Endothelial cell of umbilical vein (primary cell): ENCODE measurements around the gene BMPER.

Experiments
- EZH2 ChIP-seq: IDR thresholded peaks from 2 replicates; pipeline ENCODE4 v1.6.1; 2012; ENCODE audit warnings: borderline replicate concordance, low read depth, mild to moderate bottlenecking, moderate library complexity, low read length, inconsistent platforms; ENCODE audit not compliant: severe bottlenecking
- FOS ChIP-seq: IDR thresholded peaks from 2 replicates; pipeline ENCODE4 v1.6.1; 2011; ENCODE audit warnings: mild to moderate bottlenecking, low read length, moderate library complexity, borderline replicate concordance; ENCODE audit not compliant: insufficient read depth
- JUN ChIP-seq: IDR thresholded peaks from 2 replicates; pipeline ENCODE4 v1.6.1; 2011; ENCODE audit warnings: borderline replicate concordance, low read depth; ENCODE audit not compliant: insufficient read length, insufficient read depth
- MYC ChIP-seq: IDR thresholded peaks from one replicate; pipeline ENCODE4 v1.6.1; 2011; ENCODE audit warnings: mild to moderate bottlenecking, low read depth, low read length
- POLR2A ChIP-seq: IDR thresholded peaks from 2 replicates; pipeline ENCODE4 v1.6.1; 2012; ENCODE audit warnings: low read depth, mild to moderate bottlenecking, control low read depth, low read length
- POLR2AphosphoS5 ChIP-seq: IDR thresholded peaks from 2 replicates; pipeline ENCODE4 v1.6.1; 2012; ENCODE audit warnings: low read depth, mild to moderate bottlenecking, control low read depth, low read length, moderate library complexity; ENCODE audit not compliant: insufficient read depth
- TF ChIP-seq, protein P1 (sequence below), 2 donors: IDR thresholded peaks; 1 replicate in 1 of 2; 2 replicates in 1 of 2; pipeline ENCODE4 v1.5.1; 2011; ENCODE audit warnings: low read length in 2 of 2, mild to moderate bottlenecking in 2 of 2, moderate library complexity in 2 of 2, control low read depth in 1 of 2, inconsistent platforms in 1 of 2, low read depth in 1 of 2; ENCODE audit not compliant: insufficient read depth in 1 of 2; ENCODE audit errors: extremely low read depth in 1 of 2
- TF ChIP-seq, protein P2 (sequence below): IDR thresholded peaks from 2 replicates; pipeline ENCODE4 v1.6.1; 2011; ENCODE audit not compliant: insufficient read depth, insufficient read length

DNA sequence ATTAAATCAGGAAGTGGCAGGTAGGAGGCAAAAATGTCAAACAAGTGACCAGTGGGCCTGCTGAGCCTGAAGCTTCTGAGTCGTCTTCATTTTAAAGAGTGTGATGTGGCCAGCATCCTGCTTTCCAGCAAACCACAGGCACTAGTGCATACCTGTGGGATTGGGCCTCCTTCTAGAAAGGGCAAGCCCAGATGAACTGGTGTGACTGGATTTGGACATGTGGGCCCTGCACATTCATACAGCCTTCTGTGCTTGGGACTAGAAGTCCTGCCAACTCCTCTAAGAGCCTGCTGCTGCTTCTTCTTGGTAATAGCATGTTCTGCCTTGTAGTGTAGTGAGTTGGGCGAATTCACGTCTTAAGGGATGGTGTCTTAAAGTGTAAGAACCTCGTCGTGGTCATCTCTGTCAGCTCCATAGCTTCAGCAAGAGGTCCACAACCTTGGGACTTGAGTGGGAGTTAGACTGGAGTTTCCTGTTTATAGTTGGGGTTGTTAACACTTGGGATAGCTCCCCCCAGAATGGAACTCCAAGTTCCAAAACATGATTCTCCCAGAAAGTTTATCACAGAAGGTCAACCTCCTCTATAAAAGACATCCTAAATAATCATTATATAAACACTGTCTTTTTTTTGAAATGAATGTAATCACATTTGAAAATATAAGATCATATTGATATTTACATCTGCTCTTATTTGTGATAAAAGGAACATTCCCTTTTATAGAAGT lies 11.2 kb downstream of the BMPER start:
- TF ChIP-seq, protein P1, sequence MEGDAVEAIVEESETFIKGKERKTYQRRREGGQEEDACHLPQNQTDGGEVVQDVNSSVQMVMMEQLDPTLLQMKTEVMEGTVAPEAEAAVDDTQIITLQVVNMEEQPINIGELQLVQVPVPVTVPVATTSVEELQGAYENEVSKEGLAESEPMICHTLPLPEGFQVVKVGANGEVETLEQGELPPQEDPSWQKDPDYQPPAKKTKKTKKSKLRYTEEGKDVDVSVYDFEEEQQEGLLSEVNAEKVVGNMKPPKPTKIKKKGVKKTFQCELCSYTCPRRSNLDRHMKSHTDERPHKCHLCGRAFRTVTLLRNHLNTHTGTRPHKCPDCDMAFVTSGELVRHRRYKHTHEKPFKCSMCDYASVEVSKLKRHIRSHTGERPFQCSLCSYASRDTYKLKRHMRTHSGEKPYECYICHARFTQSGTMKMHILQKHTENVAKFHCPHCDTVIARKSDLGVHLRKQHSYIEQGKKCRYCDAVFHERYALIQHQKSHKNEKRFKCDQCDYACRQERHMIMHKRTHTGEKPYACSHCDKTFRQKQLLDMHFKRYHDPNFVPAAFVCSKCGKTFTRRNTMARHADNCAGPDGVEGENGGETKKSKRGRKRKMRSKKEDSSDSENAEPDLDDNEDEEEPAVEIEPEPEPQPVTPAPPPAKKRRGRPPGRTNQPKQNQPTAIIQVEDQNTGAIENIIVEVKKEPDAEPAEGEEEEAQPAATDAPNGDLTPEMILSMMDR (IDR thresholded peaks at IDR 0.05; ENCODE audit: extremely low read depth in 1 of 2, insufficient read depth in 1 of 2, low read depth in 1 of 2, low read length in 2 of 2) = no peak
- TF ChIP-seq POLR2A (no peak), EZH2 (no peak), FOS (no peak), POLR2AphosphoS5 (no peak), JUN (no peak), MYC (no peak)
- TF ChIP-seq, protein P2, sequence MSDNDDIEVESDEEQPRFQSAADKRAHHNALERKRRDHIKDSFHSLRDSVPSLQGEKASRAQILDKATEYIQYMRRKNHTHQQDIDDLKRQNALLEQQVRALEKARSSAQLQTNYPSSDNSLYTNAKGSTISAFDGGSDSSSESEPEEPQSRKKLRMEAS = no peak
